ENCODE measurements around the gene MAP3K19.

DNA sequence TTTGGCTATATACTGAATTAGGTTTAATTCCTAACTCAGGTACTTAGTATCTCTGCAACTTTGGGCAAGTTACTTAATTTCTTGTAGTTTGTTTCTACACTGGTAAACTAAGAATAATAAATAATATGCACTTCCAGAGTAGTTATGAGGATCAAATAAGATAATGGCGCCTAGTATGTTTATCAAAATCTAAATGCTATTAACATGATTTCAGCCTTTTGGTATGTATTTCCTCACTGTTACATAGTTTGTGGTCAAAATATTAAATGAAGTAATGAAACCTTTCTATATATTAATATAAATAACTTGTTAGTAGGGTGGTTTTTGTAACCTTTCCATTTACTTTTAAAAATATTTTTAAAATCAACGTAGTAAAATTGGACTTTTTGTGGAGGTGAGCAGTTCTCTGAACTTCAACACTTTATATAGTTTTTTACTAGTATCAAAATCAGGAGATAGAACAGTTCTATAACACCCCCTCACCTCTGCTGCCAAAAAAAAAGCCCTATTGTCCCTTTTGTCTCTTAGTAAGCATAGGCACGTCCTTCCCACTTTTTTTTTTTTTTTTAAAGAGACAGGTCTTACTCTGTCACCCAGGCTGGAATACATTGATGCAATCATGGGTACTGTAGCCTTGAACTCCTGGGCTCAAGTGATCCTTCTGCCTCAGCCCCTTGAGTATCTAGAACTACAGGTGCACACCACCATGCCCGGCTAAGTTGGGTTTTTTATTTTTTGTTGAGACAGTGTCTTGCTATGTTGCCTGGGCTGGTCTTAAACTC, 49.6 kb upstream of the MAP3K19 start:
- TF ChIP-seq ELF4 (IDR thresholded peaks at IDR 0.05), result no peak
- TF ChIP-seq BHLHE40 (IDR thresholded peaks at IDR 0.05; ENCODE audit: borderline replicate concordance), result no peak
- no peak for TF ChIP-seq HDGF (IDR thresholded peaks at IDR 0.05; ENCODE audit: borderline replicate concordance)
- TF ChIP-seq SUZ12 (IDR thresholded peaks at IDR 0.05), result no peak
